Measurements from ENCODE around the gene UBE2S.

UBE2S gene

DNA sequence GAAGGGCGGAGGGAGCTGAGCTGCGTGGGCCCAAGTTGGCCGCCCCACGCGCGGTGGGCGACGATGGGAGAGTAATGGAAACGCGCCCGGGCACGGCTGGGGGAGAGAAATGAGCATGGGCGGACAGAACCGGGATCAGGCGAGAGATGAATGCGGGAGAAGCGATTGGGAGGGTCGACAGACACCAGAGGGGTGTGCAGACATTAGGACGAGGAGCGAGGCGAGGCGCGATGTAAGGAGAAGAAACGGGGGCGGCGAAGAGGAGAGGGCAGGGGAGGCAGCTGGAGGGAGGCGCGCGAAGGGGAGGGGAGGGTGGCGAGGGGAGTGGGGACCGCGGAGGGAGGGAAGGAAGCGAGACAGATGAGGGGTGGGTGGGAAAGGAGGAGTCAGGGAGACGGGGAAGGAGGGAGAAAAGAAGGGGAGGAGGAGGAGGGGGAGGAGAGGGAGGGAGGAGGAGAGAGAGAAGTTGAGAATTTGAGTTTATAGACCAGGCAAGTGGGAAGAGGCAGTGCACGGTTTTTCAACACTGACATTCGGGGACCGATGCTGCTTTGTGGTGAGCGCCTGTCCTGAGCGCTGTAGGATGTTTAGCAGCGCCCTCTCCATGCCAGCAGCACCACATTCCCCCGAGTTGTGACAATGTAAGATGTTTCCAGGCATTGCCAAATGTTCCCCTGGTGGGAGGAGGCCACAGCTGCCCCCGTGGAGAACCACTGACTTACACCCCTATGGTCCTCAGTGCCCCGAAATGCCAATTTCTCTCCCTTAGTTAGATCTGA lies 35.6 kb upstream of the UBE2S start, which contains the start of gene SHISA7:
TSS of gene SHISA7 (minus strand) at position 256 of the 779 bp plus-strand sequence. CDS start 437 bp downstream, outside the sequence.
- no peak within 1 kb of the TSS for H3K4me3 ChIP-seq (ENCODE audit: low read depth, low read length)
- H3K9me3 ChIP-seq (ENCODE audit: control insufficient read depth, low read length), result no peaks in the 10 kb centered on the region
- no peak within 1 kb of the TSS for H3K27ac ChIP-seq
- no peaks in the 10 kb centered on the region for H3K79me2 ChIP-seq
- TF ChIP-seq CTCF (IDR thresholded peaks at IDR 0.05), result no peak
- H3K27me3 ChIP-seq (ENCODE audit: control insufficient read depth, insufficient read depth, low read length), result no peaks in the 10 kb centered on the region
- H3K4me2 ChIP-seq (ENCODE audit: low read length), result no peak within 1 kb of the TSS
- H2AFZ ChIP-seq, result no peak within 1 kb of the TSS
- no peak within 1 kb of the TSS for H3K9ac ChIP-seq
- H3K36me3 ChIP-seq (ENCODE audit: control insufficient read depth, insufficient read depth, low read length), result no peaks in the 10 kb centered on the region
- no peaks in the 10 kb centered on the region for H3K4me1 ChIP-seq

DNA sequence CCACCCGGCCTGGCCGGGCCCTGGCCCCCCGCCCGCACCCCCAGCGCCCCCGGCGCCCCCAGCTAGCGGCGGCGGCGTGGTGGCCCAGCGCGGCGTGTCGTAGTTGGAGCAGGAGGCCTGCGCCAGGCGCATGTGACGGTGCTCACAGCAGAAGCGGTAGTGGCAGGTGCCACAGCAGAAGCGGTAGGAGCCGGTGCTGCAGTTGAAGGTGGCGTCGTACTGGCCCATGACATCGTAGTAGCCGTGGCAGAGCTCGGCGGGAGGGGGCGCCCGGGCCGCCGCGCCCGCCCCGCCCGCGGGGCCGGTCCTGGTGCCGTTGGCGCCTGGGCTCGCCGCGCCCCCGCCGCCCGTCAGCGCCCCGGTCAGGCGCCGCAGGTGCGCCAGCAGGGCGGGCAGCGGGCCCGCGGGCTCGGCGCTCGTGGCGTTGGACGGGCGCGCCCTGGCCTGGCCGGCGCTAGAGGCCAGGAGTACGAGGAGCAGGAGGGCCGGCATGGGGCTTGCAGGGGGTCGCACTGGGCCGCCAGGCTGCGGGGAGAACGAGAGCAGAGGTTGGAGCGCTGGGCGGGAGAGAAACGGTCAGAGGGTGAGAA lies 34.9 kb upstream of the UBE2S start:
- no peaks in the 10 kb centered on the region for H3K79me2 ChIP-seq
- no peak overlapping the region for H3K27ac ChIP-seq
- no peaks in the 10 kb centered on the region for H3K9me3 ChIP-seq (ENCODE audit: control insufficient read depth, low read length)
- no peak for TF ChIP-seq CTCF (IDR thresholded peaks at IDR 0.05)
- H3K4me1 ChIP-seq, result no peaks in the 10 kb centered on the region
- no peak overlapping the region for H2AFZ ChIP-seq
- H3K9ac ChIP-seq, result no peak overlapping the region
- no peaks in the 10 kb centered on the region for H3K36me3 ChIP-seq (ENCODE audit: control insufficient read depth, insufficient read depth, low read length)
- no peak overlapping the region for H3K4me3 ChIP-seq (ENCODE audit: low read depth, low read length)
- H3K27me3 ChIP-seq (ENCODE audit: control insufficient read depth, insufficient read depth, low read length), result peaks cover 4% of the 10 kb centered on the region
- H3K4me2 ChIP-seq (ENCODE audit: low read length), result no peak overlapping the region

DNA sequence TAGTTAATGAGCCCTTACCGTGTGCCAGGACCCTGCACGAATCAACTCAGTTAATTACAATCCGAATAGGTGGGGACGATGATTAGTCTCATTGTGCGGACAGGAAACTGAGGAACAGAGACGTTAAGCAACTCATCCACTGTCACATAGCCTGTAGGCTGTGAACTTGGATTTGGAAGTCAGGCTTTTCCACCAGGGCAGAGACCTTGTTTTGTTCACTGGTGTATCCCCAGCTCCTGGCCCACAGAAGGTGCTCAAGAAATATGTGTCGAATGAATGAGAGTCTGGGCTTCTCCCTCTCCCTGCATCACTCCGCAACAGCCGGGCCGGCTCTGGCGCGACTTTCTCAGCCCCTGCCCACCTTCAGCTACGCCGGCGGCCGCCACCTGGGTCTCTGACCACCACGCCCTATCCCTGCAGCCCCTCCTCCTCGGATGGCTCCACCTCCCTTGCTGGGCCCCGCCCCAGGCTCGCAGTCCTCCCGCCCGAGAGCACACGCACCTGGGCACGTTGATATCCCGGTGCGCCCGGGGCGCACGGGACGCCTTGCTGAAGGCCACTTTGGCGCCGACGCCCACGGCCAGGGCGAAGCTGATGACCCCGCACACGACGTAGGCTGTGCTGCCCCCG lies 34.2 kb upstream of the UBE2S start:
- H3K79me2 ChIP-seq, result no peaks in the 10 kb centered on the region
- no peak overlapping the region for H3K27ac ChIP-seq
- no peaks in the 10 kb centered on the region for H3K36me3 ChIP-seq (ENCODE audit: control insufficient read depth, insufficient read depth, low read length)
- no peak overlapping the region for H3K4me2 ChIP-seq (ENCODE audit: low read length)
- no peak overlapping the region for H3K4me3 ChIP-seq (ENCODE audit: low read depth, low read length)
- no peak for TF ChIP-seq CTCF (IDR thresholded peaks at IDR 0.05)
- H3K27me3 ChIP-seq (ENCODE audit: control insufficient read depth, insufficient read depth, low read length), result peaks cover 4% of the 10 kb centered on the region
- no peaks in the 10 kb centered on the region for H3K9me3 ChIP-seq (ENCODE audit: control insufficient read depth, low read length)
- H3K9ac ChIP-seq, result no peak overlapping the region
- H3K4me1 ChIP-seq, result no peaks in the 10 kb centered on the region
- H2AFZ ChIP-seq, result no peak overlapping the region

- Histone ChIP-seq H3K4me1 (no peaks in the 10 kb centered on the region), H3K36me3 (ENCODE audit: control insufficient read depth, insufficient read depth, low read length) (no peaks in the 10 kb centered on the region), H3K79me2 (no peaks in the 10 kb centered on the region), H3K4me2 (ENCODE audit: low read length) (no peak overlapping the region), H3K27ac (no peak overlapping the region), H2AFZ (no peak overlapping the region), H3K27me3 (ENCODE audit: control insufficient read depth, insufficient read depth, low read length) (peaks cover 4% of the 10 kb centered on the region), H3K9me3 (ENCODE audit: control insufficient read depth, low read length) (no peaks in the 10 kb centered on the region), H3K4me3 (ENCODE audit: low read depth, low read length) (no peak overlapping the region), H3K9ac (no peak overlapping the region)
- TF ChIP-seq CTCF (IDR thresholded peaks at IDR 0.05), result no peak
These were observed 33.7 kb upstream of the UBE2S start for GRCh38 chr19:55441319-55441691.
